Activated CD4-positive, CD25-positive, alpha-beta regulatory T cell treated with anti-CD3 and anti-CD28 coated beads, Interleukin-2, amount 50 U/mL, for 72 hours (primary cell): ENCODE measurements around the gene UBE2S.

Experiments
- DNase-seq: peaks from one replicate; pipeline ENCODE4 v3.0.0; 2021

UBE2S gene

GRCh38 chr19:55382013-55382412 lies 25.6 kb downstream of the UBE2S start:
- no peak for DNase-seq

- no peak for DNase-seq
These were observed 28.4 kb downstream of the UBE2S start for GRCh38 chr19:55379174-55379573.

GRCh38 chr19:55377356-55378131 lies 30.0 kb downstream of the UBE2S start:
- no peak for DNase-seq

GRCh38 chr19:55376241-55376933 lies 31.2 kb downstream of the UBE2S start, which contains the start of gene TMEM190:
Gene TMEM190 (plus strand): TSS chr19:55376826. CDS start chr19:55376854, 28 bp downstream.
- no peak for DNase-seq

- DNase-seq, result no peak
These were observed 33.4 kb downstream of the UBE2S start for GRCh38 chr19:55373993-55374757.

- no peak for DNase-seq
These were observed 34.1 kb downstream of the UBE2S start for GRCh38 chr19:55373306-55373992.

- no peak for DNase-seq
These were observed 35.1 kb downstream of the UBE2S start for GRCh38 chr19:55372316-55373081.

GRCh38 chr19:55370305-55370988 lies 37.1 kb downstream of the UBE2S start, which contains the start of gene IL11:
Gene IL11 (minus strand): TSS chr19:55370463. CDS start chr19:55370310, 153 bp downstream.
- DNase-seq, result no peak

GRCh38 chr19:55369653-55370304 lies 37.8 kb downstream of the UBE2S start:
- DNase-seq, result no peak

GRCh38 chr19:55368701-55369563 lies 38.7 kb downstream of the UBE2S start:
- no peak for DNase-seq

GRCh38 chr19:55368106-55368505 lies 39.5 kb downstream of the UBE2S start:
- no peak for DNase-seq

- no peak for DNase-seq
These were observed 40.8 kb downstream of the UBE2S start for GRCh38 chr19:55366790-55367189.

- DNase-seq, result no peak
These were observed 41.6 kb downstream of the UBE2S start for GRCh38 chr19:55365964-55366363.

- no peak for DNase-seq
These were observed 42.3 kb downstream of the UBE2S start for GRCh38 chr19:55365245-55365644.

- DNase-seq, result no peak
These were observed 44.4 kb downstream of the UBE2S start, which contains the start of gene GARIN5B for GRCh38 chr19:55362990-55363716. Gene GARIN5B (minus strand): TSS chr19:55363260. CDS start chr19:55363066, 194 bp downstream.

- no peak for DNase-seq
These were observed 45.2 kb downstream of the UBE2S start for GRCh38 chr19:55362174-55362989.

GRCh38 chr19:55360902-55361301 lies 46.7 kb downstream of the UBE2S start:
- DNase-seq, result no peak
